ENCODE measurements around the gene TUBGCP6. TPM values are rescaled to one million over a fixed set of nuclear protein-coding genes. Genes with fewer than 3 reads are reported as not detected.

The TUBGCP6 gene
- total and polyA plus RNA-seq, 2 experiments from 2014 or later = 26.2 to 31.5 TPM

DNA sequence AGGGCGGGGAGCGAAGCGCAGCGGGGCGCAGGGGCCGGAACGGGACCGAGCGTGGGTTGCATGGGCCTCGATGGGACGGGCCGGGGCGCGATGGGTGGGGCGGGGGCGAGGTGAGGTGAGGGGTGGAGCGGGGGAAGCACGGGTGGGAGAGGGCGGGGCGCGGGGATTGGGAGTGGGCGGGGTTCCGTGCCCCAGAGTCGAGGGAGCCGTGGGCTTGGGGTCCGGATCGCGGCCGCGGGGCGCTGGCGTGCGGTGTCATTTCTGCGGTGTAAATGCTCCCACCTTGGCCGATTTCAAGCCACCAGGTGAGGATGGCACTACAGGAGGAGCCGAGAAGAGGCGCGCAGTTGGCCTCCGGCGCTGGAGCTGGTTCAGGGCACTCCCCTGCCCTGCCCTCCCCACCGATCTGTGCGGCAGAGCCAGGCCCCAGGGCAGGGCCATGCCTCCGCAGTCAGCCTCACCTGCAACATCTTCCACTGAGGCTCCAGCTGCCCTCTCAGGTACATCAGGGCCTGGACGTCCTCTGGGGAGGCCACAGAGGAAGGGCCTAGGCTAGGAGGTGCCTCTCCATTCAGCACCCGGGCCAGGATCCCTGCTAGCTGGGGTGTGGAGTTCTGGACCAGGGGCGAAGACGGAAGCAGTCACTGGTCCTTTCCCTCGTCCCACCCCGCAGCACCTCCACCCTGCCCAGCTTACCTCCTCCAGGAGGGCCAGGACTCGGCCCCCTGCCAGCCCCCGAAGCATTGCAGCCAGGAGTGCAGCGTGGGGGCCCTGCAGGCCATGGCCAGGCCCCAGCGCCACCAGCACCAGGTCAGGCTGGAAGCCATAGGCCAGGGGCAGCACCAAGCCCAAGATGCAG, 620 bp upstream of the TUBGCP6 start:
- peaks cover 73% of the 10 kb centered on the region for H3K79me2 ChIP-seq
- H3K27ac ChIP-seq = peak overlapping the region; percentile 98
- WGBS (ENCODE audit: low lambda C conversion rate, missing lambda C conversion rate) = 39% methylated on average over 22 of the region's 53 CpGs
- H4K20me1 ChIP-seq (ENCODE audit: insufficient read depth, poor library complexity, severe bottlenecking) = peaks cover 15% of the 10 kb centered on the region
- no peaks in the 10 kb centered on the region for H3K27me3 ChIP-seq
- H3K4me2 ChIP-seq = peak overlapping the region; percentile 95
- no peaks in the 10 kb centered on the region for H3K9me2 ChIP-seq (replicated peaks; ENCODE audit: insufficient read depth)
- H3K9me3 ChIP-seq (ENCODE audit: low read depth) = no peaks in the 10 kb centered on the region
- TF ChIP-seq EZH2 (IDR thresholded peaks at IDR 0.05; ENCODE audit: borderline replicate concordance) (no peak), EZH2phosphoT487 (IDR thresholded peaks at IDR 0.05; ENCODE audit: low read depth, severe bottlenecking, unreplicated experiment) (no peak)
- TF ChIP-seq, protein P1, sequence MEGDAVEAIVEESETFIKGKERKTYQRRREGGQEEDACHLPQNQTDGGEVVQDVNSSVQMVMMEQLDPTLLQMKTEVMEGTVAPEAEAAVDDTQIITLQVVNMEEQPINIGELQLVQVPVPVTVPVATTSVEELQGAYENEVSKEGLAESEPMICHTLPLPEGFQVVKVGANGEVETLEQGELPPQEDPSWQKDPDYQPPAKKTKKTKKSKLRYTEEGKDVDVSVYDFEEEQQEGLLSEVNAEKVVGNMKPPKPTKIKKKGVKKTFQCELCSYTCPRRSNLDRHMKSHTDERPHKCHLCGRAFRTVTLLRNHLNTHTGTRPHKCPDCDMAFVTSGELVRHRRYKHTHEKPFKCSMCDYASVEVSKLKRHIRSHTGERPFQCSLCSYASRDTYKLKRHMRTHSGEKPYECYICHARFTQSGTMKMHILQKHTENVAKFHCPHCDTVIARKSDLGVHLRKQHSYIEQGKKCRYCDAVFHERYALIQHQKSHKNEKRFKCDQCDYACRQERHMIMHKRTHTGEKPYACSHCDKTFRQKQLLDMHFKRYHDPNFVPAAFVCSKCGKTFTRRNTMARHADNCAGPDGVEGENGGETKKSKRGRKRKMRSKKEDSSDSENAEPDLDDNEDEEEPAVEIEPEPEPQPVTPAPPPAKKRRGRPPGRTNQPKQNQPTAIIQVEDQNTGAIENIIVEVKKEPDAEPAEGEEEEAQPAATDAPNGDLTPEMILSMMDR (IDR thresholded peaks at IDR 0.05; ENCODE audit: poor library complexity) = no peak
- H3K4me3 ChIP-seq = peak overlapping the region; percentile 56
- H3K36me3 ChIP-seq (replicated peaks; ENCODE audit: insufficient read depth, low read depth) = no peaks in the 10 kb centered on the region
- H2AFZ ChIP-seq = peak overlapping the region; percentile 26
- DNase-seq (ENCODE audit: low spot score) = no peak
- peaks cover 37% of the 10 kb centered on the region for H3K4me1 ChIP-seq (ENCODE audit: insufficient read depth)

DNA sequence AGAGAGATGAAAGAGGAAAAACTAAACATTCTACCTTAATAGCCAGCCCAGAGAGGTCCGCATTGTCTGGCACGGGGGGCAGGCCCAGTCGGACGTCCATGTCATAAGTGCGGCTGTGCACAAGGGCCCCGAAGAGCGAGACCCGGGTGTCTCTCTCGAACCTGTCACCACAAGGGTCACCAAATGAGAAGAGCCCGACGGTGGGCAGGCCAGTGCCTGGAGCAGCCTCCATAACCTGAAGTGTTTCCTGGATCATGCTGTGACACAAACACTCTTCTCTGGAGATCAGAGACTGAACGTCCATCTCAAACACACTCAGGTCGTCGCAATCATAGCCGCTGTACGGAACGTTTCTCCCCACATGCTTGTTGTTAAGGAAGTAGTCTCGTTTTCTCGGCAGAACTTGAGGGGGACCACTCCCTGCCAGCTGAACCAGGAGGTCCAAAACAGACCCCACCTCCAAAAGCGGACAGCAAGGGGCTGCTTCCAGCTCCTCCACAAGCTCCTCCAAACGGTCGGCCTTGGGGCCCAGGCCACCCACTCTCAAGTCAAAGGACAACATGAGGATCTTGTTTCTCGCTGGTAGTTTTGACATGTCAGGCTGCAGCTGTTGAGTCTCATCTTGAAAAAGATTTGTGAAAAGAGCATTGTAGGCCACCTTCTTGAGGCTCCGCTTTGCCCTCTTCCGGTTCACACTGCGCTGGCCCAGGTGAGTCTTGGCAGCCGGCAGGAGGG, 971 bp downstream of the TUBGCP6 start:
- Histone ChIP-seq H4K20me1 (ENCODE audit: insufficient read depth, poor library complexity, severe bottlenecking) (peaks cover 15% of the 10 kb centered on the region), H3K27me3 (no peaks in the 10 kb centered on the region), H3K4me1 (ENCODE audit: insufficient read depth) (peaks cover 28% of the 10 kb centered on the region), H3K36me3 (replicated peaks; ENCODE audit: insufficient read depth, low read depth) (no peaks in the 10 kb centered on the region), H3K27ac (peak overlapping the region; percentile 98), H3K4me3 (peak overlapping the region; percentile 74), H3K79me2 (peaks cover 78% of the 10 kb centered on the region), H3K9me3 (ENCODE audit: low read depth) (no peaks in the 10 kb centered on the region), H3K4me2 (peak overlapping the region; percentile 95), H2AFZ (peak overlapping the region; percentile 92), H3K9me2 (replicated peaks; ENCODE audit: insufficient read depth) (no peaks in the 10 kb centered on the region)
- DNase-seq (ENCODE audit: low spot score) = no peak
- TF ChIP-seq, protein P1 (IDR thresholded peaks at IDR 0.05; ENCODE audit: poor library complexity) = no peak
- TF ChIP-seq EZH2 (IDR thresholded peaks at IDR 0.05; ENCODE audit: borderline replicate concordance) (no peak), EZH2phosphoT487 (IDR thresholded peaks at IDR 0.05; ENCODE audit: low read depth, severe bottlenecking, unreplicated experiment) (no peak)
- WGBS (ENCODE audit: low lambda C conversion rate, missing lambda C conversion rate) = 55% methylated on average over 27 of the region's 27 CpGs

DNA sequence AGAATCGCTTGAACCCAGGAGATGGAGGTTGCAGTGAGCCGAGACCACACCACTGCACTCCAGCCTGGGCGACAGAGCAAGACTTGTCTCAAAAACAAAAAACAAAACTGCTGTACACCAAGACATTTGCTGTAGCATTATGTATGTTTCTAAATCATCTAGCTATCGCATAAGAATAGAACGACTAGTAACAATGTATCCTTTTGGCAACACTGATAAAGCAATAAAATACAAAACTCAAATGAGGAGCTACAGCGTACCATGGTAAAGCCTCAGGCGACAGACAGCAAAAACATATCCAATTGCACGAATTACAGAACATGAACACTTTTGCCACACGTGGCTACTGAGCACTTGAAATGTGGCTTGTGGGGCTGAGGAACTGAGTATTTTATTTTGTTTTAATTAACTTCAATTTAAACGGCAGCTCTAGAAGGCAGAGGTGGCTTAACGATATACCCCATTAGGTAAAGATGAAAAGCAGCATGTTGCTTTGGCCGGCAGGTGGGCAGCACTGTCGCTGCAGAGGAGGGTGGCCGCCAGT, 2.3 kb downstream of the TUBGCP6 start:
- DNase-seq (ENCODE audit: low spot score) = no peak
- Histone ChIP-seq H3K27me3 (no peaks in the 10 kb centered on the region), H3K9me2 (replicated peaks; ENCODE audit: insufficient read depth) (no peaks in the 10 kb centered on the region), H3K79me2 (peaks cover 83% of the 10 kb centered on the region), H3K36me3 (replicated peaks; ENCODE audit: insufficient read depth, low read depth) (no peaks in the 10 kb centered on the region), H4K20me1 (ENCODE audit: insufficient read depth, poor library complexity, severe bottlenecking) (peaks cover 15% of the 10 kb centered on the region), H3K9me3 (ENCODE audit: low read depth) (no peaks in the 10 kb centered on the region), H2AFZ (no peak overlapping the region), H3K27ac (no peak overlapping the region), H3K4me1 (ENCODE audit: insufficient read depth) (peaks cover 28% of the 10 kb centered on the region), H3K4me2 (peak overlapping the region; percentile 95), H3K4me3 (peak overlapping the region; percentile 16)
- 82% methylated on average over 14 of the region's 14 CpGs for WGBS (ENCODE audit: low lambda C conversion rate, missing lambda C conversion rate)
- no peak for TF ChIP-seq EZH2 (IDR thresholded peaks at IDR 0.05; ENCODE audit: borderline replicate concordance)
- no peak for TF ChIP-seq EZH2phosphoT487 (IDR thresholded peaks at IDR 0.05; ENCODE audit: low read depth, severe bottlenecking, unreplicated experiment)
- TF ChIP-seq, protein P1 (IDR thresholded peaks at IDR 0.05; ENCODE audit: poor library complexity) = no peak

Data from hepatocyte (in vitro differentiated cells).